Stimulated activated CD8-positive, alpha-beta memory T cell treated with anti-CD3 and anti-CD28 coated beads, Interleukin-2, amount 100 ng/mL, for 48 hours (primary cell): Measurements from ENCODE around the gene SLC35A3.
"Not testable (repeated sequence)": the region's sequence is repeated elsewhere in the genome, so short reads cannot be mapped to it uniquely, and the experiment has no call there.

Experiments used
- DNase-seq, 2 donors: peaks; one replicate each; pipeline ENCODE4 v3.0.0-alpha.2; 2020; ENCODE audit warnings: low read depth in 2 of 2

SLC35A3 gene

DNA sequence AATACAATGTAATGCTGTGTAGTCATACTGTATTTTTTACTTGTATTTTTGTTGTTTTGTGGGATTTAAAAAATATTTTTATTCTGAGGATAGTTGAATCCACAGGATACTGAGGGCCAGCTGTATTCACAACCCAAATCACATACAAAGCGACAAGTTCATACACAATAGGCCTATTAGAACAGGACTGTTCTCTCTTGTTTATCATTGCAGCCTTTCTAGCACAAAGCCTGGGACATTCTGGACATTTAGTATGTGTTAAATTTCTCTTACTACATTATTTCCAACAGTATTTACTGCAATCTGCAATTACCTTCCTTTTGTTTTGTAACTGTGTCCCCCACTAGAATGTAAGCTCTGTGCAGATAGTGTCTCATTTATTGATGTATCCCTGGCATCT, 65.4 kb downstream of the SLC35A3 start:
- no peak for DNase-seq

GRCh38 chr1:100036718-100037655, 67.2 kb downstream of the SLC35A3 start:
- DNase-seq = no peak

GRCh38 chr1:100037656-100037926, 67.8 kb downstream of the SLC35A3 start:
- DNase-seq = no peak

DNA sequence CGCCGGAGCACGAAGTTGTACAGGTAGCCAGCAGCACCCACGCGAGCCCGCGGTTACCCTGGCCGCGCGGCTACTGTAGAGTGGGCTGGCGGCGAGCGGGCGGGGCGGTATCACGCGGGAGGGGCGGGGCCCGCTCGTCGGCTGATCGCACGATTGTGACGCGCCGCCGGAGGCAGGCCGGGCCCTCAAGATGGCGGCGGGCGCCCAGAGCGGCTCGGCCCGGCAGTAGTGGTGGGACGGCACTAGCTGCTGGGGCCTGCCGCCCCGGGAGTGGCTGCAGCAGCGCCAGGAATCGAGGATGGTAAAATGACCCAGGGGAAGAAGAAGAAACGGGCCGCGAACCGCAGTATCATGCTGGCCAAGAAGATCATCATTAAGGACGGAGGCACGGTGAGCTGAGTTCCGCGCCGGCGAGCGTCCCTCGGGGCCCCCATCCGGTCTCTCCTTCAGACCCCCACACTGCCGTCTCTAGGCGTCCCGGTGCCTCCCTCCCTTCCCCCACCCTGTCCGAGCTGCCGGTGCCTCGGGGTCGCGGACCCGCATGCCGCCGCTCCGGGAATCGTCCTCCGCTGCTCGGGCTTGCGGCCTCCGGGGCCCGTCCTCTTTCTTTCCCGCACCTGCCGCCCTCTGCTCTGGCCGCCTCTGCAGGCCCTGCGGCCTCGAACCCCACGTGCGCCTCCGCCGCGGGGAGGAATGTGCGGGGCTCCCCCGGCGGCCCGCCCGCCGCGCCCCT, 68.3 kb downstream of the SLC35A3 start:
- DNase-seq = peak; percentile 83 to 87

- DNase-seq = peak; percentile 46 to 78
Measured at GRCh38 chr1:100038660-100039287, 69.0 kb downstream of the SLC35A3 start.

GRCh38 chr1:100039591-100039990, 69.8 kb downstream of the SLC35A3 start:
- no peak for DNase-seq

GRCh38 chr1:100045206-100045605, 75.4 kb downstream of the SLC35A3 start:
- DNase-seq = no peak

- DNase-seq = not testable (repeated sequence)
Measured at GRCh38 chr1:100047235-100047708, 77.5 kb downstream of the SLC35A3 start.

DNA sequence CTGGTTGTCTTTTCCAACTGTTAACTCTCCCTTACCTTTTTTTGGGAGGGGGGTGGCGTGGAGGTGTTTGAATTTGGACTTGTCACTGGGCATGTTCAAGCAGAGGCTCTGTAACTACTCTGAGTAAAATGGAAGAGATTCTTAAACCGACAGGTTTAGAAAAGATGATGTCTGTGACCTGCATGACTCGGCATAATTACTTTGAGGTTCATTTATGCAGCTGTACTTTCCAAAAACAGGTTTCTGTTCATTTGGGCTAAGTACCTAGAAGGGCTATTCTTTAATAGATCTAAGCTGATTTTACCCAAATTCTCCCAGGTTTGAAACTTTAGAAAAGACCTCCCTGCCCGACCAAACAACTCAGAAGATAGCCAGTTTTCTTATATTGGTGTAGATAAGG, 80.3 kb downstream of the SLC35A3 start:
- no peak for DNase-seq

DNA sequence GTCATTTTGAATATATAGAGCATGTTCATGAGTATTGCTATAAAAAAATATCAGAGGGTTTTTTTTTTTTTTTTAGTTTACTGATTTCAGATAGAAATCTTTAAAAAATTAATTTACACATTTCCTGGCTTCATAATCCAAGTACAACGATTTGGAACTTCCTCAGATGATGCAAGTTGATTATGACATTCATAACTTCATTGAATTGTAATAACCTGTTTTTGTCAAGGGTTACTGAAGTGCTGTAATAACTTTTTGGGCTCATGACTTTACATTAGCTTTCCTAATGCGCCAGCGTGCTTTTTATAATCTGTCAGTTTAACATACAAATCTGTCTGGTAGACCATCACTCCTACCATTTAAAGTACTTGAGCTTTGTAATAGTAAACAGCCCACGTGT, 81.6 kb downstream of the SLC35A3 start:
- DNase-seq = no peak

- DNase-seq = no peak
Measured at GRCh38 chr1:100051893-100052292, 82.1 kb downstream of the SLC35A3 start.

- DNase-seq = no peak
Measured at GRCh38 chr1:100053119-100053518, 83.3 kb downstream of the SLC35A3 start.

- DNase-seq = no peak
Measured at GRCh38 chr1:100053727-100054126, 83.9 kb downstream of the SLC35A3 start.

DNA sequence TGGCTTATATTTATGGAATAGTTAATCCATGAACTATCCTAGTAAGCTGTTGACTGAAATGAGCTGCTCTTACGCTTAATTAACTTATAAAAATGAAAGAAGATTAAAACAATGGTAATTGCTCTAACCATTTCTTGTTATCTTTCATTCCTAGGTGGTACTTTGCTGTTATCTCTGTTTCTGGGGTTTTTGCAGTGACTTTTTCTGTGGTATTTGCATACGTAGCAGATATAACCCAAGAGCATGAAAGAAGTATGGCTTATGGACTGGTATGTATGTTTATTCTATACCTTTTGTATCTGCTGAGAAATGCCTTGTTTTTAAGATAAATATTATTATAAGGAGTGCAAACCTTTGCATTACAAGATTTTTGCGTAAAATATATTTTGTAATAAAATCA, 91.9 kb downstream of the SLC35A3 start:
- DNase-seq = no peak

DNA sequence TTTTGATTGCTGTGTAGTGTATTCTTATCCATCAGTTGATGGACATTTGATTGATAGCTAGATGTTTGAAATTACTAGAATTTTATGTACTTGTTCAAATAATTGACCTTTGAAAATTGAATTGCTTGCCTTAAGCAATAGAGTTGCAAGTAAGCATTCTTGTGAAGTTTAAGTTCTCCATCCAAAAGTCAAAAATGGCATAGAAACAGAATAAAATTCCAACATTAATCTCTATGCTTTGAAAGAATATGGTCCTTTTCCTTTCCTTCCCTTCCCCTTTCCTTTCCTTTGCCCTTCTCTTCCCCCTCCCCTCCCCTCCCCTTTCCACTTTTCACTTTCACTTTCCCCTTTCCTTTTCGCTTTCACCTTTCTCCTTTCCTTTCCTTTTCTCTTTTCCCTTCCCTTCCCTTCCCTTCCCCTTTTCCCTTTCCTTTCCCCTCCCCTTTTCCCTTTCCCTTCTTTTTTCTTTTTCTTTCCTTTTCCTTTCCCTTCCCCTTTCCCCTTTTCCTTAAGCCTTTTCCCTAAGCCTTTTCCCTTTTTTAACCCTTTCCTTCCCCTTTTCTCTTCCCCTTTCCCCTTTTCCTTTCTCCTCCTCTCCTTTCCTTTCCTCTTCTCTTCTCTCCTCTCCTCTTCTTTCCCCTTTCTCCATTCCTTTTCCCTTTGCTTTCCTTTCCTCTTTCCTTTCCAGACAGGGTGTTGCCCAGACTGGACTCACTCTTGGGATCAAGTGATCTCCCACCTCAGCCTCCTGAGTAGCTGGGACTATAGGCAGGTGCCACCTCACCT, 95.6 kb downstream of the SLC35A3 start:
- DNase-seq = no peak

DNA sequence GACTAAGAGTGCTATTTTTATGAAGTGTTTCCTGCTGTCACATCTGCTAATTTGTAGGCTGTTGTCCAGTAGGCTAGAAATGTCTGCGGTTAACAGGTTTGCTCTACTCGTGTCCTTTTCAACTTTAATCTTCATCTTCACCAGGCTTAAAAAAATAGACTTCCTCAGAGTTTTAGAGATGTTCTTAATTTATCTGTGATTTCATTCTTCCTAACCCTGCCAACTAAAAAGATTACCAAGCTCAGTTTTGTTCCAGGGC, 96.1 kb downstream of the SLC35A3 start:
- no peak for DNase-seq

DNA sequence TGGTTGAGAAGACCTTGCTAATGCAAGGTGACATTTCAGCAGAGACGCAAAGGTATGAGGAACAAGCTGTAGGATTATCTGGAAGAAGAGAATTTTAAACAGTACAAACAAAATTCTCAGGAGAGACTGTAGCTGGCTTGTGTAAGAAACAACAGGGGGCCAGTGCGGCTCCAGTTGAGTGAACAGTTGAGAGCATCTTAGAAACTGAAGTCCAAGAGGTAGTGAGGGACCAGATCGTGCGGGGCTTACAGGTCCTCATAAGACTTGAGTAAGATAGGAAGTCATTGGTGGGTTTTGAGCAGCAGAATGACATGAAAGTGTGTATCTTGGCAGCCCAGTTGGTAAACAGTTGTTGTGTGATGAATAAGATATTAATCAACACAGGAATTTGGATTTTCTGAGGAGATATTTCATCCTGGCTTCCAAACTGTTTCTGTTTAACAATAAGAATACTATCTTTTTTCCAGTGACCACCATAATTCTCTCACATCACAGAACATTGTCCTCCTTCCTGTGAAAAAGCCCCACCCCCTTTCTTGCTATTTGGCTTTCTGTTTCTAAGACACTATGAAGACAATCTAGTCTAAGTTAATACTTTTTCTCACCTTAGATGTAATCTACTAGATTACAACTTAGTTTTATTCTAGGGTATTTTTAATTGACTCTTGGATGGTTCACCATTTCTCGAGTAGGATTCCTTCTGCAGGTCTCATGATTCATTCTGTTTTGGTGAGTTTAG, 100.6 kb downstream of the SLC35A3 start:
- no peak for DNase-seq

DNA sequence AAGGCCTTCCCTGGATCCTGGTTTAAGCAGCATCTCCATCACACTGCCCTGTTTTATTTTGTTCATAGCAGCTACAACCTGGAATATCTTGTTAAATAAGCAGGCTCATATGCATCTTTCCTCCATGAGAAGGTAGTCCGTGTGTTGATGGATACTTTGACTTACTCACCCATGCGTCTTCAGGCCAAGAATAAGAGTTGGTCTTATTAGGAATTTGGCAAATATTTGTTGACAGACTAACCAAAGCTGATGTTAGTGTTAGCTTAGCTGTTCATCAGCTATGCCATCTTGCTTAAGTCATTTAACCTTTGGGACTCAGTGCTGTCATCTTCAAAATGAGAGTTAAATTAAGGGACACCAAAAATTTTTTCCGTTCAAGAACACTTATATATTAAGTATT, 103.7 kb downstream of the SLC35A3 start:
- no peak for DNase-seq

GRCh38 chr1:100074604-100075395, 105.0 kb downstream of the SLC35A3 start:
- no peak for DNase-seq

GRCh38 chr1:100075773-100076172, 106.0 kb downstream of the SLC35A3 start:
- DNase-seq = no peak

GRCh38 chr1:100076319-100076718, 106.5 kb downstream of the SLC35A3 start:
- DNase-seq = no peak
